ENCODE data around the gene FBXO24.

DNA sequence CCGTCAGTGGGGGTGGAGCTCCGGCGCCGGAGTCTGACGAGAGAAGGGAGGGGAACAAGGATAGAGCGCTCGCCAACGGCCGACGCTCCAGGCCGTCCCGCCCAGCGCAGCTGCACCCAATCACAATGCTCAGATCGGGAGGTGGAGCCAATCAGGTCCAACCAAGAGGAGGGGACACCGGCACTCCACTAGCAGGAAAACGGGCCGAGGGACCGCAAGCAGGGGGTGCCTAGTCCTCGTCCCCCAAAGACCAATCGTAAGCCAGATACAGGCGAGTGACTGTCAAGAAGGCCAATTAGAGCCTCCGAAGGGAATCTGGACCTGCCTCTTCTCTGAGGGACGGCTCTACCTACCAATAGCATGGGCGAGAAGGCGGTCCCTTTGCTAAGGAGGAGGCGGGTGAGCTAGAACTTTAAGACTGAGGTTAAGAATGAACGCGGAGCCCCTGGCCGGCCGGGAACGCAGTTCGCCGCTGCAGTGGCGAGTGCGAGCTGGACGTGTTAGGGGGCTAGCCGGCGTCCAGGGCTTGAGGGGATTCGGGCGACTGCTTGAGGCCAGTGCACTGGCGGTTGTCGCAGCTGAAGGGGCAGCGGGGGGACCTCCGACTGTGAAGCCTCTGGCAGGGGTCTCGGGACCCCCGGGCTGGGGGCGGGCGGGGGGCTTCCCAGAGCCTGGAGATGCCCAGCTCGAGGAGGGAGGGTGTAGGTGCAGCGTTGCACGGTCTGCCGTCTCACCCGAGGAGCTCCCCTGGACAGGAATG lies at the start of gene FBXO24:
- no peak for TF ChIP-seq POLR2A (IDR thresholded peaks at IDR 0.05)
- TF ChIP-seq, protein P1, sequence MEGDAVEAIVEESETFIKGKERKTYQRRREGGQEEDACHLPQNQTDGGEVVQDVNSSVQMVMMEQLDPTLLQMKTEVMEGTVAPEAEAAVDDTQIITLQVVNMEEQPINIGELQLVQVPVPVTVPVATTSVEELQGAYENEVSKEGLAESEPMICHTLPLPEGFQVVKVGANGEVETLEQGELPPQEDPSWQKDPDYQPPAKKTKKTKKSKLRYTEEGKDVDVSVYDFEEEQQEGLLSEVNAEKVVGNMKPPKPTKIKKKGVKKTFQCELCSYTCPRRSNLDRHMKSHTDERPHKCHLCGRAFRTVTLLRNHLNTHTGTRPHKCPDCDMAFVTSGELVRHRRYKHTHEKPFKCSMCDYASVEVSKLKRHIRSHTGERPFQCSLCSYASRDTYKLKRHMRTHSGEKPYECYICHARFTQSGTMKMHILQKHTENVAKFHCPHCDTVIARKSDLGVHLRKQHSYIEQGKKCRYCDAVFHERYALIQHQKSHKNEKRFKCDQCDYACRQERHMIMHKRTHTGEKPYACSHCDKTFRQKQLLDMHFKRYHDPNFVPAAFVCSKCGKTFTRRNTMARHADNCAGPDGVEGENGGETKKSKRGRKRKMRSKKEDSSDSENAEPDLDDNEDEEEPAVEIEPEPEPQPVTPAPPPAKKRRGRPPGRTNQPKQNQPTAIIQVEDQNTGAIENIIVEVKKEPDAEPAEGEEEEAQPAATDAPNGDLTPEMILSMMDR (IDR thresholded peaks at IDR 0.05) = no peak

All from body of pancreas (tissue), 4 donors.